Duodenal mucosa (tissue), 2 donors: ENCODE measurements around the gene MYLK.

Experiments used
- H3K27ac ChIP-seq: one replicate; pipeline ENCODE4 v1.7.0; 2013; ENCODE audit warnings: low read depth, low read length
- H3K27me3 ChIP-seq, 2 donors: one replicate each; pipeline ENCODE4 v1.7.0; 2013; ENCODE audit warnings: low read length in 2 of 2, control low read depth in 1 of 2; ENCODE audit not compliant: insufficient read depth in 2 of 2, control insufficient read depth in 1 of 2
- H3K36me3 ChIP-seq, 2 donors: one replicate each; pipeline ENCODE4 v1.7.0; 2013; ENCODE audit warnings: low read length in 2 of 2, control low read depth in 1 of 2; ENCODE audit not compliant: insufficient read depth in 2 of 2, control insufficient read depth in 1 of 2
- H3K4me1 ChIP-seq, 2 donors: one replicate each; pipeline ENCODE4 v1.7.0; 2013; ENCODE audit warnings: low read length in 2 of 2, control low read depth in 1 of 2; ENCODE audit not compliant: insufficient read depth in 2 of 2, control insufficient read depth in 1 of 2
- H3K4me3 ChIP-seq, 2 donors: one replicate each; pipeline ENCODE4 v1.7.0; 2013; ENCODE audit warnings: low read length in 2 of 2, low read depth in 1 of 2
- H3K9ac ChIP-seq, 2 donors: one replicate each; pipeline ENCODE4 v1.7.0; 2013; ENCODE audit warnings: low read length in 2 of 2, low read depth in 1 of 2
- H3K9me3 ChIP-seq, 2 donors: one replicate each; pipeline ENCODE4 v1.7.0; 2013; ENCODE audit warnings: low read length in 2 of 2, control low read depth in 1 of 2; ENCODE audit not compliant: control insufficient read depth in 1 of 2

Gene MYLK

GRCh38 chr3:123768480-123769355 lies 115.4 kb downstream of the MYLK start:
- Histone ChIP-seq H3K4me3 (no peak overlapping the region), H3K27me3 (no peaks in the 10 kb centered on the region), H3K4me1 (no peaks in the 10 kb centered on the region), H3K9me3 (no peaks in the 10 kb centered on the region), H3K36me3 (no peaks in the 10 kb centered on the region), H3K27ac (no peak overlapping the region), H3K9ac (no peak overlapping the region)

GRCh38 chr3:123767564-123768292 lies 116.4 kb downstream of the MYLK start:
- Histone ChIP-seq H3K27me3 (no peaks in the 10 kb centered on the region), H3K4me3 (no peak overlapping the region), H3K4me1 (no peaks in the 10 kb centered on the region), H3K9me3 (no peaks in the 10 kb centered on the region), H3K27ac (no peak overlapping the region), H3K36me3 (no peaks in the 10 kb centered on the region), H3K9ac (no peak overlapping the region)

GRCh38 chr3:123767009-123767372 lies 117.1 kb downstream of the MYLK start:
- Histone ChIP-seq H3K9ac (no peak overlapping the region), H3K27me3 (no peaks in the 10 kb centered on the region), H3K27ac (no peak overlapping the region), H3K9me3 (no peaks in the 10 kb centered on the region), H3K36me3 (no peaks in the 10 kb centered on the region), H3K4me1 (no peaks in the 10 kb centered on the region), H3K4me3 (no peak overlapping the region)

GRCh38 chr3:123766193-123767008 lies 117.7 kb downstream of the MYLK start:
- Histone ChIP-seq H3K9me3 (no peaks in the 10 kb centered on the region), H3K4me1 (no peaks in the 10 kb centered on the region), H3K4me3 (no peak overlapping the region), H3K27me3 (no peaks in the 10 kb centered on the region), H3K36me3 (no peaks in the 10 kb centered on the region), H3K9ac (no peak overlapping the region), H3K27ac (no peak overlapping the region)

- Histone ChIP-seq H3K9ac (no peak overlapping the region), H3K36me3 (no peaks in the 10 kb centered on the region), H3K27me3 (no peaks in the 10 kb centered on the region), H3K4me1 (no peaks in the 10 kb centered on the region), H3K27ac (no peak overlapping the region), H3K9me3 (no peaks in the 10 kb centered on the region), H3K4me3 (no peak overlapping the region)
These were observed 118.5 kb downstream of the MYLK start for GRCh38 chr3:123765475-123766128.

- H3K27me3 ChIP-seq, result no peaks in the 10 kb centered on the region
These were observed 119.5 kb downstream of the MYLK start for GRCh38 chr3:123764647-123765046.

GRCh38 chr3:123762805-123763204 lies 121.3 kb downstream of the MYLK start:
- no peak overlapping the region for H3K9ac ChIP-seq
- H3K4me3 ChIP-seq, result no peak overlapping the region
- H3K4me1 ChIP-seq, result no peaks in the 10 kb centered on the region
- H3K9me3 ChIP-seq, result no peaks in the 10 kb centered on the region
- no peaks in the 10 kb centered on the region for H3K27me3 ChIP-seq
- H3K27ac ChIP-seq, result no peak overlapping the region
- H3K36me3 ChIP-seq, result no peaks in the 10 kb centered on the region

More at GRCh38 chr3:123764647-123765046, 119.5 kb downstream of the MYLK start:
- Histone ChIP-seq H3K9ac (no peak overlapping the region), H3K9me3 (no peaks in the 10 kb centered on the region), H3K27ac (no peak overlapping the region), H3K36me3 (no peaks in the 10 kb centered on the region), H3K4me1 (no peaks in the 10 kb centered on the region), H3K4me3 (no peak overlapping the region)

- Histone ChIP-seq H3K9me3 (no peaks in the 10 kb centered on the region), H3K9ac (no peak overlapping the region), H3K36me3 (no peaks in the 10 kb centered on the region), H3K4me1 (peaks cover 2 to 3% of the 10 kb centered on the region in 2 donors), H3K27me3 (no peaks in the 10 kb centered on the region), H3K27ac (no peak overlapping the region), H3K4me3 (no peak overlapping the region)
These were observed 123.3 kb downstream of the MYLK start for GRCh38 chr3:123760817-123761216.

GRCh38 chr3:123759871-123760270 lies 124.3 kb downstream of the MYLK start:
- no peaks in the 10 kb centered on the region for H3K36me3 ChIP-seq
- H3K9me3 ChIP-seq, result no peaks in the 10 kb centered on the region
- no peak overlapping the region for H3K27ac ChIP-seq
- no peaks in the 10 kb centered on the region for H3K27me3 ChIP-seq
- no peak overlapping the region for H3K9ac ChIP-seq
- H3K4me3 ChIP-seq, result no peak overlapping the region
- peaks cover 8 to 9% of the 10 kb centered on the region in 2 donors for H3K4me1 ChIP-seq
